ENCODE measurements around the gene DEPDC5. TPM values are rescaled to one million over a fixed set of nuclear protein-coding genes. Genes with fewer than 3 reads are reported as not detected.

Gene DEPDC5
- total and polyA plus RNA-seq, 10 of the 15 experiments (the other 5 are each of a cell fraction or from before 2014, with no cell fraction given): 3.0 to 38.9 (median 22.8) TPM

DNA sequence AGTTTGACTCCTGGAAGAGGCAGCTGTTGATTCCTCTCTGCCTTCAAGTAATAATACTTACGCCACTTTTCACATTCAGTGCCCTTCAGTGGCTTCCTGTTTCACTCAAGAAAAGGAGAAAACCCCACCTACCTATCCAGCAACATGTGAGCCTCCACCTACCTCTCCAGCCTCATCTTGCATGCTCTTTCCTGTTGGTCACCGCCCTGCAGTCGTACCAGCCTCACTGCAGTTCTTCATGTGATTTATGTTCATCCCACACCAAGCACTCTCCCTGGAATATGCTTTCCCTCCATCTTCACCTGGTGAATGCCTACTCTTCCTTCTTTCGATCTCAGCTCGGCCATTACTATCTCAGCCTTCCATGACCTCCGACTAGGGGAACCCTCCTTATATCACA is 168.7 kb downstream of the DEPDC5 start:
- SMC1A ChIA-PET (ENCODE audit: uncharacterized antibody, unreplicated experiment): interaction anchor here (1.1 kb wide), 1 partner anchor 17 kb away, joined by 3 read pairs; no protein-coding TSS in a partner anchor
- DNase-seq (ENCODE audit: low read depth, low spot score): no peak
- ATAC-seq: no peak
- Histone ChIP-seq H3K4me3 (no peak overlapping the region), H3K27ac (ENCODE audit: control insufficient read depth, insufficient read depth) (no peak overlapping the region), H3K9me3 (replicated peaks; ENCODE audit: control insufficient read depth, insufficient read depth, low read length) (no peaks in the 10 kb centered on the region), H3K36me3 (ENCODE audit: control insufficient read depth in 2 of 2, insufficient read depth in 2 of 2, low read length in 1 of 2) (no peaks in the 10 kb centered on the region), H3K27me3 (replicated peaks in 1 of 2; ENCODE audit: control insufficient read depth in 2 of 2, insufficient read depth in 2 of 2, low read length in 1 of 2) (no peaks in the 10 kb centered on the region), H3K4me1 (ENCODE audit: control insufficient read depth, insufficient read depth, low read length) (peaks cover 4% of the 10 kb centered on the region), H3K79me2 (ENCODE audit: control insufficient read depth, insufficient read depth, low read length) (no peaks in the 10 kb centered on the region), H3K4me2 (ENCODE audit: control insufficient read depth, insufficient read depth) (no peak overlapping the region), H4K20me1 (ENCODE audit: control insufficient read depth, insufficient read depth) (no peaks in the 10 kb centered on the region), H2AFZ (ENCODE audit: control insufficient read depth, low read depth, low read length) (no peak overlapping the region), H3K9ac (ENCODE audit: control insufficient read depth, insufficient read depth, low read length) (no peak overlapping the region)
- FAIRE-seq: no peak
- TF ChIP-seq HCFC1 (IDR thresholded peaks at IDR 0.05; ENCODE audit: low read length) (no peak), KDM1A (IDR thresholded peaks at IDR 0.05; ENCODE audit: borderline replicate concordance) (no peak), FOXM1 (IDR thresholded peaks at IDR 0.05; ENCODE audit: low read depth, low read length) (no peak)
- TF ChIP-seq, protein P1, sequence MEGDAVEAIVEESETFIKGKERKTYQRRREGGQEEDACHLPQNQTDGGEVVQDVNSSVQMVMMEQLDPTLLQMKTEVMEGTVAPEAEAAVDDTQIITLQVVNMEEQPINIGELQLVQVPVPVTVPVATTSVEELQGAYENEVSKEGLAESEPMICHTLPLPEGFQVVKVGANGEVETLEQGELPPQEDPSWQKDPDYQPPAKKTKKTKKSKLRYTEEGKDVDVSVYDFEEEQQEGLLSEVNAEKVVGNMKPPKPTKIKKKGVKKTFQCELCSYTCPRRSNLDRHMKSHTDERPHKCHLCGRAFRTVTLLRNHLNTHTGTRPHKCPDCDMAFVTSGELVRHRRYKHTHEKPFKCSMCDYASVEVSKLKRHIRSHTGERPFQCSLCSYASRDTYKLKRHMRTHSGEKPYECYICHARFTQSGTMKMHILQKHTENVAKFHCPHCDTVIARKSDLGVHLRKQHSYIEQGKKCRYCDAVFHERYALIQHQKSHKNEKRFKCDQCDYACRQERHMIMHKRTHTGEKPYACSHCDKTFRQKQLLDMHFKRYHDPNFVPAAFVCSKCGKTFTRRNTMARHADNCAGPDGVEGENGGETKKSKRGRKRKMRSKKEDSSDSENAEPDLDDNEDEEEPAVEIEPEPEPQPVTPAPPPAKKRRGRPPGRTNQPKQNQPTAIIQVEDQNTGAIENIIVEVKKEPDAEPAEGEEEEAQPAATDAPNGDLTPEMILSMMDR (IDR thresholded peaks at IDR 0.05 in 2 of 3, conservative IDR thresholded peaks at IDR 0.05 in 1 of 3; ENCODE audit: control insufficient read depth in 2 of 3, extremely low read depth in 1 of 3, insufficient read depth in 1 of 3, low read depth in 3 of 3, low read length in 3 of 3): no peak
- TF ChIP-seq, protein P2, sequence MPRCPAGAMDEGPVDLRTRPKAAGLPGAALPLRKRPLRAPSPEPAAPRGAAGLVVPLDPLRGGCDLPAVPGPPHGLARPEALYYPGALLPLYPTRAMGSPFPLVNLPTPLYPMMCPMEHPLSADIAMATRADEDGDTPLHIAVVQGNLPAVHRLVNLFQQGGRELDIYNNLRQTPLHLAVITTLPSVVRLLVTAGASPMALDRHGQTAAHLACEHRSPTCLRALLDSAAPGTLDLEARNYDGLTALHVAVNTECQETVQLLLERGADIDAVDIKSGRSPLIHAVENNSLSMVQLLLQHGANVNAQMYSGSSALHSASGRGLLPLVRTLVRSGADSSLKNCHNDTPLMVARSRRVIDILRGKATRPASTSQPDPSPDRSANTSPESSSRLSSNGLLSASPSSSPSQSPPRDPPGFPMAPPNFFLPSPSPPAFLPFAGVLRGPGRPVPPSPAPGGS (IDR thresholded peaks at IDR 0.05; ENCODE audit: borderline replicate concordance, insufficient read depth, low read depth, low read length, poor library complexity, severe bottlenecking): no peak
- WGBS (ENCODE audit: insufficient coverage, insufficient replicate concordance, low lambda C conversion rate, missing lambda C conversion rate): 68% methylated on average over 6 of the region's 6 CpGs
- intact Hi-C loops (cut with micrococcal nuclease; ENCODE audit: unreplicated experiment): no loop called here
- in situ Hi-C loops (cut with MboI): no loop called here
- BruUV-seq (replicated peaks): no TSS peak
- POLR2A ChIA-PET: no interaction called here
- RAD21 ChIA-PET (ENCODE audit: unreplicated experiment): interaction anchor here (1.6 kb wide), 1 partner anchor 29 kb away, joined by 4 read pairs; no protein-coding TSS in a partner anchor
- CTCF ChIA-PET: interaction anchor here (0.5 kb wide), 1 partner anchor 194 kb away, joined by 3 read pairs; no protein-coding TSS in a partner anchor
